Effector memory CD4-positive, alpha-beta T cell (primary cell): Measurements from ENCODE around the gene CCT2.
"Not testable (repeated sequence)": the region's sequence is repeated elsewhere in the genome, so short reads cannot be mapped to it uniquely, and the experiment has no call there.

ENCODE experiments used
- DNase-seq, 3 donors: peaks; one replicate each; pipeline ENCODE4 v3.0.0-alpha.2; 2020
- H3K27ac ChIP-seq: 2 replicates; pipeline ENCODE4 v1.7.0; 2013; ENCODE audit warnings: mild to moderate bottlenecking, low read length, moderate library complexity; ENCODE audit not compliant: insufficient read depth, poor library complexity, severe bottlenecking
- H3K27me3 ChIP-seq: replicated peaks from 2 replicates; pipeline ENCODE4 v1.7.0; 2013; ENCODE audit warnings: mild to moderate bottlenecking, low read length; ENCODE audit not compliant: insufficient read depth, control insufficient read depth, poor library complexity, severe bottlenecking
- H3K36me3 ChIP-seq: 2 replicates; pipeline ENCODE4 v1.7.0; 2013; ENCODE audit warnings: mild to moderate bottlenecking, low read length, moderate library complexity; ENCODE audit not compliant: control insufficient read depth, insufficient read depth
- H3K4me1 ChIP-seq: 2 replicates; pipeline ENCODE4 v1.7.0; 2013; ENCODE audit warnings: low read length, mild to moderate bottlenecking; ENCODE audit not compliant: control insufficient read depth, insufficient read depth, poor library complexity, severe bottlenecking
- H3K4me3 ChIP-seq: 2 replicates; pipeline ENCODE4 v1.7.0; 2013; ENCODE audit warnings: low read length, low read depth, mild to moderate bottlenecking; ENCODE audit not compliant: insufficient read depth, poor library complexity, severe bottlenecking
- H3K9me3 ChIP-seq: 2 replicates; pipeline ENCODE4 v1.7.0; 2013; ENCODE audit warnings: mild to moderate bottlenecking, low read length, moderate library complexity; ENCODE audit not compliant: control insufficient read depth

CCT2 gene

DNA sequence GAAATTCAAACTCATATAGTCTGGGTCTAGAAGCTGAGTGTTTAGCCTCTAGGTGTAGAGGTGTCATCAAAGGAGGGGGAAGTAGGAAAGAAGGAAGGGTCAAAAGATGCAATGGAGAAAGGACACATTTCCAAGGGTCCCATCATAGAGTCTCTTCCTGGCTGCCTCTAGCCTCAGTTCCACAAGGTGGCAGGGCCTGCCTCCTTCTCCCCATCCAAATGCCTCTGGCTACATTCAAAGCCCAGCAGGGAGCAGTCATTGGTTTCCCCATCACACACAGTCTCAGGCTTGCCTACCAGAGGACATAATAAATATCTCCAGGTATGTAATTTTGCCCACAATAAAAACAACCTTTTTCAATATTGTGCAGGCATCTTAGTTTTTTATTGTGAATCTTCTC is 2.1 kb upstream of the CCT2 start:
- no peak overlapping the region for H3K27ac ChIP-seq

DNA sequence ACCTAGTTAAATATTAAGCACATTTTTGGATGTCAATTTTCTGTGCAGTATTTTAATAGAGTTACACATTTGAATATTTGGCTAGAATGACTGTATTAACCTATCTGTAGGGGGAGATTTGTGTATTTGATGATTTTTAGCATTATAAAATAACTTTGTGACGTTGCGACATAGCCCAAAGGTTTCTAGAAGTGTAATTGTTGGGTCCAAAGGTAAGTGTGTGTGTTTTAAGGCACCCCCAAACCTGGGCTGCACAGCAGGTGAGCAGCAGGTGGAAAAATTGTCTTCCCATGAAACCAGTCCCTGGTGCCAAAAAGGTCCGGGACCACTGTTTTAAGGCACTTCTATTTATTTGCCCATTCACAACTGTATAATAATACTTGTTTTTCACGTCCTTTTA is 3.3 kb downstream of the CCT2 start:
- H3K27ac ChIP-seq = no peak overlapping the region
- H3K9me3 ChIP-seq = no peaks in the 10 kb centered on the region
- H3K4me3 ChIP-seq = no peak overlapping the region
- peaks cover 56% of the 10 kb centered on the region for H3K36me3 ChIP-seq
- DNase-seq = no peak
- no peaks in the 10 kb centered on the region for H3K27me3 ChIP-seq
- H3K4me1 ChIP-seq = no peaks in the 10 kb centered on the region

More for the DNA sequence above, 2.1 kb upstream of the CCT2 start:
- no peak for DNase-seq
- no peaks in the 10 kb centered on the region for H3K27me3 ChIP-seq
- no peak overlapping the region for H3K4me3 ChIP-seq
- no peaks in the 10 kb centered on the region for H3K4me1 ChIP-seq
- peaks cover 11% of the 10 kb centered on the region for H3K36me3 ChIP-seq
- no peaks in the 10 kb centered on the region for H3K9me3 ChIP-seq

DNA sequence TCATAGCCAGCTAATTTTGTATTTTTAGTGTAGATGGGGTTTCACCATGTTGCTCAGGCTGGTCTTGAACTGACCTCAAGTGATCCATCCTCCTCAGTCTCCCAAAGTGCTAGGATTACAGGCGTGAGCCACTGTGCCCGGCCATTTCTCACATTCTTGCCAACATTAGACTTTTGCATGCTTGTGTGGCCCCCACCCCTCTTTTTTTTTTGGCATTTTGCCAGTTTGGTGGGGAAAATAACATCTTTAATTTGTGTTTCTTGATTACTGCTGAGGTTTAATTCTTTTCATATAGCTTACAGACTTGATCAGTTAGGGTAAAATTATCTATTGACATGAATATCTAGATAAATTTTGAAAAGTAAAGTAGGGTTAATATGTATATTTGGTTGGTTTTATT is 3.8 kb downstream of the CCT2 start:
- Histone ChIP-seq H3K36me3 (peaks cover 61% of the 10 kb centered on the region), H3K27ac (no peak overlapping the region), H3K4me1 (no peaks in the 10 kb centered on the region), H3K9me3 (no peaks in the 10 kb centered on the region), H3K27me3 (no peaks in the 10 kb centered on the region), H3K4me3 (no peak overlapping the region)
- DNase-seq = no peak

DNA sequence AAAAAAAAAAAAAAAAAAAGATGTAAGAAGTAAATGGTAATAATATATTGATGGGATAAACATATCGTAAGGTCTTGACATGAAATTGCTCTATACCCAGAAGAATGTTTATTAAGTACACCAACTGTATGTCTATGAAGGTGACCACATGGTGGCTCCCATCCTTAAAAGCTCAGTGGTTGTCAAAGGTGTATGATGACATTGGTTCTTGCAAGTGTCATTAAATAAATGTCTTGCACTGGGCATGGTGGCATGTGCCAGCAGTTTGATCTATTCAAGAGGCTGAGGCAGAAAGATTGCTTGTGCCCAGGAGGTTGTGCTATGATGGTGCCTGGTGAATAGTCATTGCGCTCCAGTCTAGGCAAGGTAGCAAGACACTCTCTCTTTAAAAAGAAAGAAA is 10.4 kb downstream of the CCT2 start:
- Histone ChIP-seq H3K36me3 (peaks cover 79% of the 10 kb centered on the region), H3K27me3 (no peaks in the 10 kb centered on the region), H3K4me3 (no peak overlapping the region), H3K4me1 (no peaks in the 10 kb centered on the region), H3K27ac (no peak overlapping the region), H3K9me3 (no peaks in the 10 kb centered on the region)
- no peak for DNase-seq

DNA sequence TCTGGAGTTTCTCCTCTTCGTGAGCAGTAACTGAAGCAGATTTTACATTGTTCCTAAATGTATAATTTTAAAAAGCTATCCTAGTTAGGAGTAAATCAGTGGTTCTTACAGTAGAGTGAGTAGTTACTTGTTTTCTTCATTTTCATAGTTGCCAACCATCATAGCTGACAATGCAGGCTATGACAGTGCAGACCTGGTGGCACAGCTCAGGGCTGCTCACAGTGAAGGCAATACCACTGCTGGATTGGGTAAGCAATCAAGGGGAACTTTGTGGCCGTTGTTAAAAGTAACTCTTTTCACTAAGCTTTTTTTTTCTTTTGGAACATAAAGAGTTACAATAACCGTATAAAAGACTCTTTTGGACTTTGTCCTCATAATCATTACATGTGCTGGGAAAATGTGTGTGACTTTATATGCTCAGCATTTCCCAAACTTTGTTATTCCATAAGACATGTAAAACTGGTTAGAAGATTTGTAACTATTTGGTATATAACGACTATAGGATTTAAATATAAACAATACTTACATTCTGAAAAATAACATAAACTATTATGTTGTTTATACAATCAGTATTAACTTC is 13.0 kb downstream of the CCT2 start:
- no peak for DNase-seq
- H3K36me3 ChIP-seq = peaks cover 84% of the 10 kb centered on the region
- no peaks in the 10 kb centered on the region for H3K9me3 ChIP-seq
- no peak overlapping the region for H3K4me3 ChIP-seq
- no peak overlapping the region for H3K27ac ChIP-seq
- H3K4me1 ChIP-seq = no peaks in the 10 kb centered on the region
- no peaks in the 10 kb centered on the region for H3K27me3 ChIP-seq

DNA sequence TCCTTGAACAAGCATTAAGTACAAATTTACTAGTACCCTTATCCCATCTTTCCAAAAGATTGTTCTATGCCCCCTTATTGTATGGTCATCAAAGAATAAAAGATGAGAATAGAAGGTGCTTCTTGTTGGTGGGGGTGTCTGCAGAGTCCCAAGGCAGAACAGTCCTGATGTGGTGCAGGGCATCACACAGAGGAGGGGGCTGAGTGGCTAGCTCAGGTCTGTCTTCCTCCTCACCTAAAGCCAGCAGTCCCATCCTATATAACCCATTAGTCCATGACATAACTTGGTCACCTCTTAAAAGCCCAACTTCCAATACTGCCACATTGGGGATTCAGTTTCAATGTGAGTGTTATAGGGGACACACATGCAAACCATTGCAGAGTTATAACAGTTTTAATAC is 15.5 kb downstream of the CCT2 start:
- no peak for DNase-seq
- Histone ChIP-seq H3K27ac (no peak overlapping the region), H3K9me3 (no peaks in the 10 kb centered on the region), H3K36me3 (peaks cover 67% of the 10 kb centered on the region), H3K27me3 (no peaks in the 10 kb centered on the region), H3K4me1 (no peaks in the 10 kb centered on the region), H3K4me3 (no peak overlapping the region)

DNA sequence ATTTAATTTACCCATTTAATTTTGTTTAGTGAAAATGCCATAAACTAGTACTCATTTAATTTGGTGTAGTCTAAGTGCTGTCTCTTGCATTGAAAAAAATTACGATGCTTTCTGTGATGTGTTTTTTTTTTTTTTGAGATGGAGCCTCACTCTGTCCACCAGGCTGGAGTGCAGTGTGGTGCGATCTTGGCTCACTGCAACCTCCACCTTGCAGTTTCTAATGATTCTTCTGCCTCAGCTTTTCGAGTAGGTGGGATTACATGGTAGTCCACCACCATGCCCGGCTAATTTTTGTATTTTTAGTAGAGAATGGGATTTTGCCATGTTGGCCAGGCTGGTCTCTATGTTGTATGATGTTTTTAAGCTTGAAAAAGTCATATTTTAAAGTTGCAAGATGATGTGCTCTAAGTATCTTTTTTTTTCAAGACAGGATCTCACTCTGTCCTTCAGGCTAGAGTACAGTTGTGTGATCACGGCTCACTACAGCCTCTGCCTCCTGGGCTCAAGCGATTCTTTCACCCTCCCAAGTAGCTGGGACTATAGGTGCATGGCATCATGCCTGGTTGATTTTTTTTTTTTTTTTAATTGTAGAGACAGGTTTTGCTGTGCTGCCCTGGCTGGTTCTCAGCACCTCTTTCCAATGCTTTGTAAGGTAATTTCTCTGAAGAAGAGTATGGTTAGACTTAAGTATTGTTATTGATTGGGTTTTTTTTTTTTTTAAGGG is 16.9 kb downstream of the CCT2 start:
- H3K4me1 ChIP-seq = no peaks in the 10 kb centered on the region
- no peak overlapping the region for H3K27ac ChIP-seq
- H3K9me3 ChIP-seq = no peaks in the 10 kb centered on the region
- H3K36me3 ChIP-seq = peaks cover 59% of the 10 kb centered on the region
- H3K27me3 ChIP-seq = no peaks in the 10 kb centered on the region
- H3K4me3 ChIP-seq = no peak overlapping the region
- DNase-seq = no peak

DNA sequence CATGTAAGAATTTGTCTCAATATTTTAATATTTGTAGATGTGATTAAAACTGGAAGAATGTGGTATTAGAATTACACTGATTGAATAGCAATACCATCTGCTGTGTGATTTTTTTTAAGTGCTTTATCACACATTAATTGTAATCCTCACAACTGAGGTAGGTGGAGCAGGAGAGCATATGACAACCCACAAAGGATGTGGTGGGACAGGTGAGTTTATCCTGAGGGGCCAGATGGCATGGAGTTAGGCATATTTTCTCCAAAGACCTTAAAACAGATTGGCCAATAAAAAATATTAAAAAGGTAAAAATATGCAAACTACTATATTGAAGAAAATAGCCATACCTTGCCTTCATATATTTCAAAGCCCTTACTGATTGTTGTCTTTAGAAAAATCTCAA is 17.7 kb downstream of the CCT2 start:
- H3K4me3 ChIP-seq = no peak overlapping the region
- peaks cover 50% of the 10 kb centered on the region for H3K36me3 ChIP-seq
- H3K27me3 ChIP-seq = no peaks in the 10 kb centered on the region
- no peak for DNase-seq
- H3K27ac ChIP-seq = no peak overlapping the region
- H3K9me3 ChIP-seq = no peaks in the 10 kb centered on the region
- H3K4me1 ChIP-seq = no peaks in the 10 kb centered on the region

DNA sequence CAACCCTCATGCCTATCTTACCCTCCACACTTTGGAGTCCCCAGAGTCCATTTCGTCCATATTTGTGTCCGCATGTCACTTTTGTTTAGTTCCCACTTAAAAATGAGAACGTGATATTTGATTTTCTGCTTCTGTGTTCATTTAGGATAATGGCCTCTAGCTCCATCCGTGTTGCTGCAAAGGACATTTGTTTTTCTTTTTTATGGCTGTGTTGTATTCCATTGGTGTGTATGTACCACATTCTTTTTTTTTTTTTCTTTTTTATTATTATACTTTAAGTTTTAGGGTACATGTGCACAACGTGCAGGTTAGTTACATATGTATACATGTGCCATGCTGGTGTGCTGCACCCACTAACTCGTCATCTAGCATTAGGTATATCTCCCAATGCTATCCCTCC is 18.3 kb downstream of the CCT2 start:
- H3K36me3 ChIP-seq = peaks cover 44% of the 10 kb centered on the region
- not testable (repeated sequence) for H3K27me3 ChIP-seq, H3K27ac ChIP-seq, H3K9me3 ChIP-seq, H3K4me3 ChIP-seq, H3K4me1 ChIP-seq, DNase-seq

DNA sequence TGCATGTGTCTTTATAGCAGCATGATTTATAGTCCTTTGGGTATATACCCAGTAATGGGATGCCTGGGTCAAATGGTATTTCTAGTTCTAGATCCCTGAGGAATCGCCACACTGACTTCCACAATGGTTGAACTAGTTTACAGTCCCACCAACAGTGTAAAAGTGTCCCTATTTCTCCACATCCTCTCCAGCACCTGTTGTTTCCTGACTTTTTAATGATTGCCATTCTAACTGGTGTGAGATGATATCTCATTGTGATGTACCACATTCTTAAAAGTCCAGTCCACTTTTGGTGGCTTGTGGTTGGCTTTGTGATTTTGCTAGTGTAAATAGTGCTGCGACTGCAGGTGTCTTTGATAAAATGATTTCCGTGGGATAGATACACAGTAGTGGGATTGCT is 19.0 kb downstream of the CCT2 start:
- H3K36me3 ChIP-seq = peaks cover 39% of the 10 kb centered on the region
- H3K27ac ChIP-seq, H3K27me3 ChIP-seq, H3K4me3 ChIP-seq, H3K9me3 ChIP-seq, H3K4me1 ChIP-seq, DNase-seq: not testable (repeated sequence)
